ENCODE data around the gene CEMIP. TPM values are rescaled to one million over a fixed set of nuclear protein-coding genes. Genes with fewer than 3 reads are reported as not detected.

Gene CEMIP
- polyA plus RNA-seq, 1 donor (not counting 4 experiments of a cell fraction or from before 2014, with no cell fraction given), result 2.3 TPM

- FAIRE-seq, result no peak
- Histone ChIP-seq H3K27ac (ENCODE audit: control insufficient read depth, insufficient read depth, low read length) (no peak overlapping the region), H2AFZ (ENCODE audit: control insufficient read depth, low read length) (no peak overlapping the region)
These were observed 12.9 kb upstream of the CEMIP start for GRCh38 chr15:80766275-80766674.

GRCh38 chr15:80768158-80768557 is 11.0 kb upstream of the CEMIP start:
- Histone ChIP-seq H3K27ac (ENCODE audit: control insufficient read depth, insufficient read depth, low read length) (no peak overlapping the region), H3K9me1 (ENCODE audit: control insufficient read depth, extremely low read depth, insufficient read depth, low read length) (no peaks in the 10 kb centered on the region), H3K9ac (ENCODE audit: control insufficient read depth, extremely low read depth, insufficient read depth, low read length) (no peak overlapping the region), H3K4me2 (ENCODE audit: control insufficient read depth, extremely low read depth, insufficient read depth, low read depth, low read length) (no peak overlapping the region), H3K4me3 (ENCODE audit: control insufficient read depth in 2 of 3, extremely low read depth in 1 of 3, insufficient read depth in 2 of 3, low read depth in 1 of 3, low read length in 3 of 3) (no peak overlapping the region), H3K4me1 (ENCODE audit: control insufficient read depth, extremely low read depth, insufficient read depth, low read length) (no peaks in the 10 kb centered on the region), H4K20me1 (ENCODE audit: control insufficient read depth, extremely low read depth, insufficient read depth, low read length) (no peaks in the 10 kb centered on the region), H2AFZ (ENCODE audit: control insufficient read depth, low read length) (no peak overlapping the region), H3K9me3 (ENCODE audit: control insufficient read depth, low read depth, low read length) (no peaks in the 10 kb centered on the region), H3K79me2 (ENCODE audit: control insufficient read depth, insufficient read depth, low read length) (no peaks in the 10 kb centered on the region), H3K27me3 (ENCODE audit: control insufficient read depth, extremely low read depth, insufficient read depth, low read length) (no peaks in the 10 kb centered on the region), H3K36me3 (ENCODE audit: control insufficient read depth in 2 of 2, extremely low read depth in 1 of 2, insufficient read depth in 2 of 2, low read length in 2 of 2) (no peaks in the 10 kb centered on the region)
- no peak for DNase-seq (ENCODE audit: low read depth, low spot score)
- dilution Hi-C loops (cut with MboI; ENCODE audit: extremely low pct_ligation_motif_present, low sequenced_read_pairs), result no loop called here
- TF ChIP-seq CTCF (optimal IDR thresholded peaks at IDR 0.05 in 1 of 3, IDR thresholded peaks at IDR 0.05 in 1 of 3, conservative IDR thresholded peaks at IDR 0.05 in 1 of 3; ENCODE audit: extremely low read depth in 1 of 3, insufficient read depth in 2 of 3, low read length in 3 of 3) (no peak), EZH2 (IDR thresholded peaks at IDR 0.05; ENCODE audit: low read length) (no peak)
- FAIRE-seq, result no peak

More at GRCh38 chr15:80766275-80766674, 12.9 kb upstream of the CEMIP start:
- H3K4me1 ChIP-seq (ENCODE audit: control insufficient read depth, extremely low read depth, insufficient read depth, low read length), result no peaks in the 10 kb centered on the region
- no peaks in the 10 kb centered on the region for H4K20me1 ChIP-seq (ENCODE audit: control insufficient read depth, extremely low read depth, insufficient read depth, low read length)
- no peak for DNase-seq (ENCODE audit: low read depth, low spot score)
- H3K4me3 ChIP-seq (ENCODE audit: control insufficient read depth in 2 of 3, extremely low read depth in 1 of 3, insufficient read depth in 2 of 3, low read depth in 1 of 3, low read length in 3 of 3), result no peak overlapping the region
- H3K9ac ChIP-seq (ENCODE audit: control insufficient read depth, extremely low read depth, insufficient read depth, low read length), result no peak overlapping the region
- H3K27me3 ChIP-seq (ENCODE audit: control insufficient read depth, extremely low read depth, insufficient read depth, low read length), result no peaks in the 10 kb centered on the region
- no peaks in the 10 kb centered on the region for H3K79me2 ChIP-seq (ENCODE audit: control insufficient read depth, insufficient read depth, low read length)
- H3K9me1 ChIP-seq (ENCODE audit: control insufficient read depth, extremely low read depth, insufficient read depth, low read length), result no peaks in the 10 kb centered on the region
- H3K36me3 ChIP-seq (ENCODE audit: control insufficient read depth in 2 of 2, extremely low read depth in 1 of 2, insufficient read depth in 2 of 2, low read length in 2 of 2), result no peaks in the 10 kb centered on the region
- dilution Hi-C loops (cut with MboI; ENCODE audit: extremely low pct_ligation_motif_present, low sequenced_read_pairs), result no loop called here
- H3K9me3 ChIP-seq (ENCODE audit: control insufficient read depth, low read depth, low read length), result no peaks in the 10 kb centered on the region
- TF ChIP-seq EZH2 (IDR thresholded peaks at IDR 0.05; ENCODE audit: low read length), result no peak
- no peak for TF ChIP-seq CTCF (optimal IDR thresholded peaks at IDR 0.05 in 1 of 3, IDR thresholded peaks at IDR 0.05 in 1 of 3, conservative IDR thresholded peaks at IDR 0.05 in 1 of 3; ENCODE audit: extremely low read depth in 1 of 3, insufficient read depth in 2 of 3, low read length in 3 of 3)
- H3K4me2 ChIP-seq (ENCODE audit: control insufficient read depth, extremely low read depth, insufficient read depth, low read depth, low read length), result no peak overlapping the region

Data from keratinocyte (primary cell).